NB4 (cell line): ENCODE data around the gene BIRC7.

ENCODE experiments used
- CTCF ChIP-seq: IDR thresholded peaks from one replicate; pipeline ENCODE4 v1.5.1; 2012; ENCODE audit warnings: low read depth, low read length
- POLR2A ChIP-seq: IDR thresholded peaks from 2 replicates; pipeline ENCODE4 v1.6.1; 2011; ENCODE audit warnings: mild to moderate bottlenecking; ENCODE audit not compliant: insufficient read length; ENCODE audit errors: extremely low read depth

DNA sequence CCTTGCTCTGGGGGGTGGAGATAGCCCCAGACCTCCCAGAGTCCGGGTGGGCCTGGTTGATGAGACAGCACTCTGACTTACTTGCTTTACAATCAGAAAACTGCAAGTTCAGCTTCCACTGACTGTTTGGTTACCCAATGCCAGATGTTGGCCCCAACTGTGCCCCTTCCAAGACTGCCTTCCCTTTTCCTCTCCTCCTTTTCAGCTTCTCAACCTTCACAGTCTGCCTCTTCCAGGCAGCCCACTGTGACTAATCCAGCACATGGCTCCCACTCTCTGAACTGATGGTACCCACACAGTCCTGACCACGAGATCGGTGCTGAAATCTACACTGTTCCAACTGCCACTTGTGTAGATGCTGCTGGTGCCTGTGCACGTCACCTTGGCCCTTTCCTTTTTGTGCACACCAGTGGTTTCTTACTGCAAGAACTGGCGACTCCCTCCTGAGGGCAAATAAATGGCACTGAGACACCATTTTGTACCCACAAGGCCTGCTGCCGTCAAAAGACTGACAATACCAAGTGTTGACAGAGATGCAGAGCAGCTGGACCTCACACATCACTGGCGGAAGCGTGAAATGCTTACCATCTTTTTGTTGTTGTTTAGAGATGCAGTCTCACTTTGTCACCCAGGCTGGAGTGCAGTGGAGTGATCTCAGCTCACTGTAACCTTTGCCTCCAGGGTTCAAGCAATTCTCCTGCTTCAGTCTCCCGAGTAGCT is 35.1 kb downstream of the BIRC7 start:
- TF ChIP-seq CTCF (no peak), POLR2A (no peak)
